HG03175 (cell line): Measurements from ENCODE around the gene DERA.
"Not testable (repeated sequence)": the region's sequence is repeated elsewhere in the genome, so short reads cannot be mapped to it uniquely, and the experiment has no call there.

Experiments
- ATAC-seq: cut with Tn5 transposase; IDR thresholded peaks from one replicate; pipeline ENCODE4 v1.9.1; 2021; ENCODE audit warnings: mild to moderate bottlenecking, moderate library complexity; ENCODE audit not compliant: unreplicated experiment

Gene DERA

GRCh38 chr12:15899282-15899870 lies 11.8 kb upstream of the DERA start:
- peak; percentile 66 for ATAC-seq

- ATAC-seq = no peak
These were observed 6.7 kb upstream of the DERA start for GRCh38 chr12:15904378-15904920.

GRCh38 chr12:15910468-15910863 lies 666 bp upstream of the DERA start:
- no peak for ATAC-seq

GRCh38 chr12:15911931-15912330 lies 799 bp downstream of the DERA start:
- not testable (repeated sequence) for ATAC-seq

- ATAC-seq = not testable (repeated sequence)
These were observed 3.0 kb downstream of the DERA start for GRCh38 chr12:15914131-15914530.

GRCh38 chr12:15918066-15918465 lies 6.9 kb downstream of the DERA start:
- no peak for ATAC-seq

- no peak for ATAC-seq
These were observed 8.3 kb downstream of the DERA start for GRCh38 chr12:15919418-15919817.

- ATAC-seq = no peak
These were observed 13.8 kb downstream of the DERA start for GRCh38 chr12:15924956-15925355.

- no peak for ATAC-seq
These were observed 17.2 kb downstream of the DERA start for GRCh38 chr12:15928346-15928745.

GRCh38 chr12:15928870-15929571 lies 17.9 kb downstream of the DERA start:
- ATAC-seq = no peak

GRCh38 chr12:15931590-15932053 lies 20.5 kb downstream of the DERA start:
- ATAC-seq = peak; percentile 74

GRCh38 chr12:15932327-15932726 lies 21.2 kb downstream of the DERA start:
- ATAC-seq = no peak

- no peak for ATAC-seq
These were observed 21.8 kb downstream of the DERA start for GRCh38 chr12:15932971-15933370.

GRCh38 chr12:15933751-15934150 lies 22.6 kb downstream of the DERA start:
- no peak for ATAC-seq

- no peak for ATAC-seq
These were observed 25.6 kb downstream of the DERA start for GRCh38 chr12:15936751-15937150.

GRCh38 chr12:15937902-15938301 lies 26.8 kb downstream of the DERA start:
- ATAC-seq = no peak

- no peak for ATAC-seq
These were observed 28.0 kb downstream of the DERA start for GRCh38 chr12:15939111-15939510.

GRCh38 chr12:15942475-15942874 lies 31.3 kb downstream of the DERA start:
- ATAC-seq = no peak

GRCh38 chr12:15943519-15943918 lies 32.4 kb downstream of the DERA start:
- not testable (repeated sequence) for ATAC-seq

GRCh38 chr12:15948461-15948860 lies 37.3 kb downstream of the DERA start:
- ATAC-seq = not testable (repeated sequence)

GRCh38 chr12:15955281-15955680 lies 44.1 kb downstream of the DERA start:
- no peak for ATAC-seq

GRCh38 chr12:15956010-15956409 lies 44.9 kb downstream of the DERA start:
- no peak for ATAC-seq
